Skin epidermis (tissue), 12 donors: ENCODE results near the gene DDOST.

Experiments used
- H3K27ac ChIP-seq, 21 experiments: fragments of 200-600 bp; sonication (generic) in 11 of 21; one replicate each; pipeline ENCODE4 v1.5.0; 2020; ENCODE audit warnings: mild to moderate bottlenecking in 3 of 21, inconsistent platforms in 2 of 21, moderate library complexity in 2 of 21
- H3K4me3 ChIP-seq, 7 experiments: fragments of 200-600 bp; sonication (generic) in 2 of 7; one replicate each; pipeline ENCODE4 v1.5.0; 2020; ENCODE audit warnings: inconsistent platforms in 2 of 7, mild to moderate bottlenecking in 2 of 7, moderate library complexity in 1 of 7

The DDOST gene

GRCh38 chr1:20604678-20605077 lies 56.5 kb downstream of the DDOST start:
- peak overlapping the region in 4 of 21 experiments; percentile 7 to 69 (median 28) for H3K27ac ChIP-seq
- no peak overlapping the region for H3K4me3 ChIP-seq

DNA sequence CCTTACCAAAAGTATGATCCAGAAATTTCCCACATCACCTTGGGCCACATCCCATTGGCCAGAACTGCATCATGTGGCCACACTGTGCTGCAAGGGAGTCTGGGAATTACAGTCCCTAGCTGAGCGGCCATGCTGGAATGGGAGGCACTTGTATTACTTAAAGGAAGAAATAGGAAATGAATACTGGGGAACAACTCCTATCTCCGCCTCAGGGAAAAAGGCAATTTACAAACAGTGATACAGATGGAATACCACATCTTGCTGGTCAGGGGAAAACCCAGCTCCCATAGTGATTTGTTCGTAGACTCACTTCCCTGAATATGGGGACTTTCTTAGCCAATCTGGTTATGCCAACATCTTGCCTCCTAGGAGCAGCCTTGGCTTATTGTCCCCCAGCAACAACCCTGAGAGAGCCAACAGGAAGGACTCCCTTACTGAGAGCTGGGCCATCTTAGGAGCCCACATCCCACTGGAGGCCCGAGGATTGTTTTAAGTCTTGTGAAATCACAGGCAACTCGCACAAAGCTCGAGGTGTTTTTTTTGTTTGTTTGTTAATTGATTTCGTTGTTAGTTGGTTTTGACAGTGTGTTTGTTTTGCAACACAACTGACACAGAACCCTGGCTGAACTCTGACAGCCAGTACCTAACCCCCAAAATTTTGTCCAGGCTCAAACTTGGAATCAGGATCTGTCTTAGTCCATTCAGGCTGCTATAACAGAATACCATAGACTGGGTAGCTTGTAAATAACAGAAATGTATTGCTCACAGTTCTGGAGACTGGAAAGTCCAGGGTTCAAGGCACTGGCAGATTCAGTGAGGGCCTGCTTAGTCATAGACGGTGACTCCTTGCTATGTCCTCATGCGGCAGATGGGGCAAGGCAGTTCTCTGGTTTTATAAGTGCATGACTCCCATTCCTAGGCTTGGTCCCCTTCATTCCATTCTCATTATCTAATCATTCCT lies 57.4 kb downstream of the DDOST start:
- peak overlapping the region in 4 of 21 experiments; percentile 5 to 69 (median 21) for H3K27ac ChIP-seq
- no peak overlapping the region for H3K4me3 ChIP-seq

GRCh38 chr1:20602851-20603450 lies 58.2 kb downstream of the DDOST start:
- Histone ChIP-seq H3K4me3 (no peak overlapping the region), H3K27ac (peak overlapping the region in 4 of 21 experiments; percentile 8 to 69 (median 20))
